NCI-H2029 treated with DMSO at 0.1 percent for 48 hours (cell line): ENCODE data around the gene TNRC6A.
"Not testable (repeated sequence)": the region's sequence is repeated elsewhere in the genome, so short reads cannot be mapped to it uniquely, and the experiment has no call there.

Experiments
- DNase-seq: peaks from one replicate; lab custom pipeline; 2025; lab: John Stamatoyannopoulos, UW

TNRC6A gene

DNA sequence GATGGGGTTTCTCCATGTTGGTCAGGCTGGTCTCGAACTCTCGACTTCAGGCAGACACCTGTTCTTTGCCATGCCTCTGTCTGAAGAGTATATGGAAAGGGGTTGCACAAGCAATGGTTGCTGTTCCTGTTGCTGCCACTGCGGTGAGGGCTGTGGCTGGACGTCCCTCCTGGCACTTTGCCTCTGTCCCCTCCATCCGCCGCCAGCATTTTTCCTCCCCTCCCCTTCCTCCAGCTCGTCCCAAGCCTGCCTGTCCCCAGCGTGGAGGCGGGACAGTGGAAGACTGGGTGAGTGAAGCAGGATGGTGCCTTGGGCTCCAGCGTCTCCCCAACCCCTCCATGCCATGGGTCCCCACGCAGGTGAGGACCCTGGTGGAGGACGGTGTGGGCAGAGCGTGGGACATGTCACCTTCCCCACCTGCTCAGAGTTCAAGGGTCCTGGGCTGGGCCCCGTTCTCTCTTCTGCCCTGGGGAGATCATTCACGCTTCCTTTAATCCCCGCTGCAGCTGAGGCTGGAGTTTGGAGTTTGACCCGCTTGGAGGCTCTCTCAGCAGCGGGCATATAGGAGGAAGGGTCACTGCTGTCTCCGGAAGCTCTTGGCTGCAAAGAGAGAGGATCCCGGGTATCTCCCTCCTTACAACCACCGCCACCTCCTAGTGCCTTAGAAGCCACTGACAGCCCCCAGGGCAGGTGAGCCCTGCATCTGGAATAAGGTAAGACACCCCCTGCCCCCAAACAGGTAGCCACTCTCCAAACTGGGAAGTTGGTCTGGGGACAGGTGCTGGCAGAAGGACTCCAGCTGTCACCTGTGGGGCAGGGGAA, 116.5 kb downstream of the TNRC6A start, which contains the start of gene SLC5A11:
TSS of gene SLC5A11 (plus strand) at position 238 of the 822 bp plus-strand sequence. CDS start 12,681 bp downstream, outside the sequence.
- no peak for DNase-seq

GRCh38 chr16:24846548-24847357, 117.3 kb downstream of the TNRC6A start:
- DNase-seq = no peak

DNA sequence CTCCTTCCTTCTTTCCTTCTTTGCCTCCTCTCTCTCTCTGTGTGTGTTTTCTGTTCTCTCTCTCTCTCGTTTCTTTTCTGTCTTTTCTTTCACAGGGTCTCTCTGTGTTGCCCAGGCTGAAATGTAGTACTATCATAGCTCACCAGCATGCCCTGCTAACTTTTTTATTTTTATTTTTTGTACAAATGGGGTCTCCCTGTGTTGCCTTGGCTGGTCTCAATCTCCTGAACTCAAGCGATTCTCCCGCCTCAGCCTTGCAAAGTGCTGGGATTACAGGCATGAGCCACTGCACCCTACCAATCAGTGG, 117.9 kb downstream of the TNRC6A start:
- no peak for DNase-seq

GRCh38 chr16:24848065-24848464, 118.6 kb downstream of the TNRC6A start:
- no peak for DNase-seq

- DNase-seq = no peak
These were observed 120.2 kb downstream of the TNRC6A start for GRCh38 chr16:24849641-24850040.

GRCh38 chr16:24850289-24850938, 121.0 kb downstream of the TNRC6A start:
- no peak for DNase-seq

DNA sequence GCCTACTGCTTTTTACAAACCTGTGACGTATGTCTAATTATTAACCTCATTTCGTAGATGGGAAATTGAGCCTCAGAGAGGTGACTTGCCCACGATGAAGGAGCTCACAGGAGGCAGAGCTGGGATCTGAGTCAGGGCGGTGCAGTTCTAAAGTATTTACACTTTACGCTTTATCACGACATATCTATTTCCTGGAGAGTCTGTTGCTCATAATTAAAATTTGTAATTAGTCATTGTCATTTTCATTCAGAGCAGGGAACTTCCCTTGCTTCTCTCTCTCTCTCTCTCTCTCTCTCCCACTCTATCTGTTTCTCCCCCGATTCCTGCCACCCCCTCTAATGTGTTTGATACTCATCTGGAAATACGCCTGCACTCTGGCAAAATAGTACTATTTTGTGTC, 122.2 kb downstream of the TNRC6A start:
- DNase-seq = no peak

- DNase-seq = no peak
These were observed 122.8 kb downstream of the TNRC6A start for GRCh38 chr16:24852281-24852721.

- no peak for DNase-seq
These were observed 123.8 kb downstream of the TNRC6A start for GRCh38 chr16:24853169-24853824.

- DNase-seq = no peak
These were observed 124.4 kb downstream of the TNRC6A start for GRCh38 chr16:24853830-24854229.

DNA sequence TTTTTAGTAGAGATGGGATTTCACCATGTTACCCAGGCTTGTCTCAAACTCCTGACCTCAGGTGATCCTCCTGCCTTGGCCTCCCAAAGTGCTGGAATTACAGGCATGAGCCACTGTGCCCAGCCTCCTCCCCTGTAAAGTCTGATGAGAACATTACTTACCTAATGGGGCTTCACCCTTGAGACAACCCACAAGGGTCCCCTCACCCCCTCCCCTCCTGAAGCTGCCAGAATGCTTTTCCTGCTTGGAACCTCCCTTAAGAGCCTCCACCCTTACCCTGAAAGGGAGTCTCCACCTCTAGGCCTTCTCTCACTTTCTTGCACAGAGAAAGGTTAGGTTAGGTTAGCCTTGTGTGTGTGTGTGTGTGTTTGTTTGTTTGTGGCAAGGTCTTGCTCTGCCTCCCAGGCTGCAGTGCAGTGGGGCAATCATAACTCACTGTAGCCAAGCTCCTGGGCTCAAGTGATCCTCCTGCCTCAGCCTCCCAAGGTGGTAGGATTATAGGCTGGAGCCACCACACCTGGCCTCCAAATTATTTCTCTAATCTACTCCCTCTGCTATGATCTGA, 125.2 kb downstream of the TNRC6A start:
- no peak for DNase-seq

GRCh38 chr16:24855678-24856077, 126.2 kb downstream of the TNRC6A start:
- no peak for DNase-seq

- DNase-seq = not testable (repeated sequence)
These were observed 127.4 kb downstream of the TNRC6A start for GRCh38 chr16:24856871-24857270.

GRCh38 chr16:24858219-24859041, 129.0 kb downstream of the TNRC6A start:
- no peak for DNase-seq

DNA sequence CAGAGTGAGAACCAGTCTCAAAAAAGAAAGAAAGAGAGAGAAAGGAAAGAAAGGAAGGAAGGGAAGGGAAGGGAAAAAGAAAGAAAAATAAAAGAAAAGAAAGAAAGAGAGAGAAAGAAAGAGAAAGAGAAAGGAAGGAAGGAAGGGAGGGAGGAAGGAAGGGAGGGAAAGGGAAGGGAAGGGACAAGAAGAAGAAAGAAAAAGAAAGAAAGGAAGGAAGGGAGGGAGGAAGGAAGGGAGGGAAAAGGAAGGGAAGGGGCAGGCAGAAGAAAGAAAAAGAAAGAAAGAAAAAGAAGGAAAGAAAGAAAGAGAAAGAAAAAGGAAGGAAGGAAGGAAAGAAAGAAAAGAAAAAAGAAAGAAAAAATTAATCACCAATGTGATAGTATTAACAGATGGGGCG, 132.0 kb downstream of the TNRC6A start:
- no peak for DNase-seq

DNA sequence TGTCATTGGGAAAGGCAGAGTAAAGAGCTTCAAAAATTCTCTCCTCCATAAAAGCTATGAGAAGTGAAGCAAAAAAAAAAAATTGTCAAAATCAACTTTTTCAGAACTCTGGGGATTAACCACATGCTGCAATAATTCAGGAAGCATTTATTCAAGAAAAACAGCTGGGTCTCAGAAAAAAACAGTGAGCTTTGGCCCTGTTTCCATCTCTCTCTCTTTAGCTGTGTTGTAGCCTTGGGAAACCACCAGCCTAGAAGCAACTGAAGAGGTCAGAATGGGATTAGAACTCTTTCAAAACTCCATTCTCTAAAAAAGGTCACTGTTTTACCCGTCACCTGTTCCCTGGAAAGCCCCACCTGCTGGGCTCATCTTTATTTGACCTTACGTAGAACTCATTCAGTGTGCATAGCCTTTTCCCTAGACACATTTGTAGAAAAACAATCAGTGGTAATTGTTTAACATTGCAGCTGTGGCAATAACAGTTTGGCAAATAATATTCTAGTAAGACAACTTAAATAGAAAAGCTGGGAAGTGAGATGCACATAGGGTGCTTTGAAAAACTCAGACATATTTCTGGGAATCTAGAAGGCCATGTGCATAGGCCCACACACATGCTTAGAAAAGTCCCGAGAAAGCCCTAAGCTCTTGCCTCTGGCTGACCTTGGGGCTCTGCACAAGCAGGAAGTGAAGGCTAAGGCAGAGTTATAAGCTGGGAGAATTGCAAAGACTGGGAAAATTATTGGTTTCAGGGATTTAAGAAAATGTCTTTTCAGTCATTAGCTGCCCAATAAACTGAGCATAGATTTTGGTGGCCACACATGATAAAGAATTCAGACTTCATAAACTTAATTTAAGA, 134.4 kb downstream of the TNRC6A start:
- no peak for DNase-seq

GRCh38 chr16:24869033-24869432, 139.6 kb downstream of the TNRC6A start:
- DNase-seq = no peak

- no peak for DNase-seq
These were observed 142.4 kb downstream of the TNRC6A start for GRCh38 chr16:24871891-24872290.

- DNase-seq = no peak
These were observed 143.6 kb downstream of the TNRC6A start for GRCh38 chr16:24873028-24873427.

DNA sequence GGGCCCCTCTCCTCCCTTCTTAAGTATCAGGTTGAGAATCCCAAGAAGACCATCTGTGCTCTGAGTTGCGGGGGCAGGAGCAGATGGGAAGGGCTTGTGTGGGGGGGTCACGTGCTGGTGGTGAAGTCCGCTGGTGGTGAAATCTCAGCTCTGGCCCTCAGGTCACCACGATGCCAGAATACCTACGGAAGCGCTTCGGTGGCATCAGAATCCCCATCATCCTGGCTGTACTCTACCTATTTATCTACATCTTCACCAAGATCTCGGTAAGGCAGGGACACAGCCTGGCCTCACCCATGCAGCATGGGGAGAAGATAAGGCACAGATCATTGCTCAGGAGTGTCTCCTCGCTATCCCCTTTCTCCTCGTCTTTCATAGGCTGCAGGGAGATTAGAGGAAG, 146.0 kb downstream of the TNRC6A start:
- DNase-seq = no peak
